H1 (cell line): ENCODE results near the gene PCDHA9.
"Not testable (repeated sequence)": the region's sequence is repeated elsewhere in the genome, so short reads cannot be mapped to it uniquely, and the experiment has no call there.

Experiments used
- EP300 ChIP-seq, 2 experiments: IDR thresholded peaks; 1 replicate in 1 of 2; 2 replicates in 1 of 2; pipeline ENCODE4 v1.6.1; 2011 to 2012; ENCODE audit warnings: low read depth in 2 of 2, low read length in 2 of 2, mild to moderate bottlenecking in 2 of 2, borderline replicate concordance in 1 of 2, inconsistent platforms in 1 of 2, moderate library complexity in 1 of 2
- EZH2 ChIP-seq: fragments of 200-600 bp; sonication (generic); IDR thresholded peaks from 2 replicates; pipeline ENCODE4 v1.7.1; 2012; ENCODE audit warnings: low read depth, mild to moderate bottlenecking, moderate library complexity, low read length, inconsistent platforms; ENCODE audit not compliant: severe bottlenecking
- NANOG ChIP-seq: IDR thresholded peaks from 2 replicates; pipeline ENCODE4 v1.6.1; 2011; ENCODE audit warnings: low read length, low read depth, mild to moderate bottlenecking, inconsistent platforms; ENCODE audit not compliant: insufficient read depth, poor library complexity, severe bottlenecking
- PHF8 ChIP-seq: fragments of 200-600 bp; sonication (generic); conservative IDR thresholded peaks from 2 replicates; pipeline ENCODE4 v1.7.1; 2012; ENCODE audit warnings: low read depth, mild to moderate bottlenecking, inconsistent platforms, low read length, moderate library complexity
- POLR2A ChIP-seq, 2 experiments: IDR thresholded peaks; 1 replicate in 1 of 2; 2 replicates in 1 of 2; pipeline ENCODE4 v1.6.1; 2011; ENCODE audit warnings: low read depth in 2 of 2, low read length in 2 of 2, mild to moderate bottlenecking in 2 of 2; ENCODE audit errors: control extremely low read depth in 1 of 2
- RAD21 ChIP-seq, 2 experiments: IDR thresholded peaks in 1 of 2; conservative IDR thresholded peaks in 1 of 2; 2 replicates each; pipeline ENCODE4 v1.6.1; 2011; ENCODE audit warnings: low read depth in 2 of 2, low read length in 2 of 2, improper control_type of control experiment in 1 of 2, inconsistent platforms in 1 of 2, mild to moderate bottlenecking in 1 of 2, moderate library complexity in 1 of 2
- RFX5 ChIP-seq: IDR thresholded peaks from 2 replicates; pipeline ENCODE4 v1.6.1; 2011; ENCODE audit warnings: low read depth, low read length, improper control_type of control experiment, borderline replicate concordance
- RNF2 ChIP-seq: fragments of 200-900, 300-1000 bp; sonication (generic); IDR thresholded peaks from 2 replicates; pipeline ENCODE4 v1.7.1; 2016; ENCODE audit warnings: borderline replicate concordance, low read depth, mild to moderate bottlenecking, antibody characterized with exemption, low read length; ENCODE audit not compliant: poor library complexity, severe bottlenecking; ENCODE audit errors: missing control alignments
- SP2 ChIP-seq: IDR thresholded peaks from 2 replicates; pipeline ENCODE4 v1.6.1; 2012; ENCODE audit warnings: mild to moderate bottlenecking, low read length, inconsistent platforms
- SRF ChIP-seq: IDR thresholded peaks from 2 replicates; pipeline ENCODE4 v1.6.1; 2011; ENCODE audit warnings: mild to moderate bottlenecking, low read depth, low read length, moderate library complexity
- TAF7 ChIP-seq: optimal IDR thresholded peaks from 2 replicates; pipeline ENCODE3; 2011; ENCODE audit warnings: low read depth, mild to moderate bottlenecking, inconsistent platforms, low read length, moderate library complexity, borderline replicate concordance
- ZNF274 ChIP-seq: IDR thresholded peaks from 2 replicates; pipeline ENCODE4 v1.7.0; 2012; ENCODE audit warnings: low read length, borderline replicate concordance; ENCODE audit errors: extremely low read depth
- TF ChIP-seq, protein P1 (sequence below), 3 experiments: IDR thresholded peaks; 1 replicate in 2 of 3; 2 replicates in 1 of 3; pipeline versions ENCODE4 v1.5.1 to v1.6.1; 2011; ENCODE audit warnings: low read length in 3 of 3, mild to moderate bottlenecking in 3 of 3, inconsistent platforms in 2 of 3, low read depth in 1 of 3, moderate library complexity in 1 of 3; ENCODE audit not compliant: insufficient read depth in 1 of 3; ENCODE audit errors: control extremely low read depth in 1 of 3
- TF ChIP-seq, protein P2 (sequence below): IDR thresholded peaks from 2 replicates; pipeline ENCODE4 v1.6.1; 2012; ENCODE audit warnings: inconsistent platforms

DNA sequence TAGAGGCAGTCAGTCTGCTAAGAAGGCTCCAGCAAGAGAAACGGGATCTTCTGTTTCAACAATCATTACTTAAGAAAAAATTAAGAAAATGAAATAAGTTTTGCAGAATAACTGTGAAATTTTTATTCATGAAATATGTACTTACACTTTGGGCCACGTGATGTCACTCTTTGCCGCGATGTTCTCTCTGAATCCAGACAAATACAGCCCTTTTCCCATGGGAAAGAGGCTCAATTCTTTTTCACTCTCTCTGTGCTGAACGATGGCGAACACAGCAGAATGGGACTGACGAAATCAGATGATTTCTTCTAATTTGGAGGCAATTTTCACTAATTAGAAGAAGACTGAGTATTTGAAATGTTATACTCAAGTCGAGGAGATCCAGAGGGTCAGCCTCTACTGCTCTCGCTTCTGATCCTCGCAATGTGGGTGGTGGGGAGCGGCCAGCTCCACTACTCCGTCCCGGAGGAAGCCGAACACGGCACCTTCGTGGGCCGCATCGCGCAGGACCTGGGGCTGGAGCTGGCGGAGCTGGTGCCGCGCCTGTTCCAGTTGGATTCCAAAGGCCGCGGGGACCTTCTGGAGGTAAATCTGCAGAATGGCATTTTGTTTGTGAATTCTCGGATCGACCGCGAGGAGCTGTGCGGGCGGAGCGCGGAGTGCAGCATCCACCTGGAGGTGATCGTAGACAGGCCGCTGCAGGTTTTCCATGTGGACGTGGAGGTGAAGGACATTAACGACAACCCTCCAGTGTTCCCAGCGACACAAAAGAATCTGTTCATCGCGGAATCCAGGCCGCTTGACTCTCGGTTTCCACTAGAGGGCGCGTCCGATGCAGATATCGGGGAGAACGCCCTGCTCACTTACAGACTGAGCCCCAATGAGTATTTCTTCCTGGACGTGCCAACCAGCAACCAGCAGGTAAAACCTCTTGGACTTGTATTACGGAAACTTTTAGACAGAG, at the start of gene PCDHA9:
- not testable (repeated sequence) for TF ChIP-seq RNF2; EZH2; RAD21 (IDR thresholded peaks at IDR 0.05 in 1 of 2, conservative IDR thresholded peaks at IDR 0.05 in 1 of 2; ENCODE audit: low read depth in 2 of 2, low read length in 2 of 2); EP300 (IDR thresholded peaks at IDR 0.05; ENCODE audit: borderline replicate concordance in 1 of 2, low read depth in 2 of 2, low read length in 2 of 2); POLR2A (IDR thresholded peaks at IDR 0.05; ENCODE audit: control extremely low read depth in 1 of 2, low read depth in 2 of 2, low read length in 2 of 2); TAF7; RFX5; SRF; NANOG; PHF8; SP2; ZNF274
- TF ChIP-seq, protein P1, sequence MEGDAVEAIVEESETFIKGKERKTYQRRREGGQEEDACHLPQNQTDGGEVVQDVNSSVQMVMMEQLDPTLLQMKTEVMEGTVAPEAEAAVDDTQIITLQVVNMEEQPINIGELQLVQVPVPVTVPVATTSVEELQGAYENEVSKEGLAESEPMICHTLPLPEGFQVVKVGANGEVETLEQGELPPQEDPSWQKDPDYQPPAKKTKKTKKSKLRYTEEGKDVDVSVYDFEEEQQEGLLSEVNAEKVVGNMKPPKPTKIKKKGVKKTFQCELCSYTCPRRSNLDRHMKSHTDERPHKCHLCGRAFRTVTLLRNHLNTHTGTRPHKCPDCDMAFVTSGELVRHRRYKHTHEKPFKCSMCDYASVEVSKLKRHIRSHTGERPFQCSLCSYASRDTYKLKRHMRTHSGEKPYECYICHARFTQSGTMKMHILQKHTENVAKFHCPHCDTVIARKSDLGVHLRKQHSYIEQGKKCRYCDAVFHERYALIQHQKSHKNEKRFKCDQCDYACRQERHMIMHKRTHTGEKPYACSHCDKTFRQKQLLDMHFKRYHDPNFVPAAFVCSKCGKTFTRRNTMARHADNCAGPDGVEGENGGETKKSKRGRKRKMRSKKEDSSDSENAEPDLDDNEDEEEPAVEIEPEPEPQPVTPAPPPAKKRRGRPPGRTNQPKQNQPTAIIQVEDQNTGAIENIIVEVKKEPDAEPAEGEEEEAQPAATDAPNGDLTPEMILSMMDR (IDR thresholded peaks at IDR 0.05; ENCODE audit: control extremely low read depth in 1 of 3, insufficient read depth in 1 of 3, low read depth in 1 of 3, low read length in 3 of 3): not testable (repeated sequence)
- TF ChIP-seq, protein P2, sequence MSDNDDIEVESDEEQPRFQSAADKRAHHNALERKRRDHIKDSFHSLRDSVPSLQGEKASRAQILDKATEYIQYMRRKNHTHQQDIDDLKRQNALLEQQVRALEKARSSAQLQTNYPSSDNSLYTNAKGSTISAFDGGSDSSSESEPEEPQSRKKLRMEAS: not testable (repeated sequence)
